DOHH2 (cell line): ENCODE results near the gene SART3.
A peak's percentile ranks its signal among the peaks of the same experiment; 100 is the strongest.

Source experiments
- H3F3A ChIP-seq: fragments of 200-600 bp; sonication (generic), shearing (Covaris generic); 2 replicates; pipeline ENCODE4 v1.6.0; 2016; ENCODE audit warnings: antibody characterized with exemption, mild to moderate bottlenecking; ENCODE audit not compliant: control insufficient read depth, insufficient read depth
- H3K27ac ChIP-seq: fragments of 200-600 bp; sonication (generic); 2 replicates; pipeline ENCODE4 v1.5.1; 2014; ENCODE audit warnings: low read depth, mild to moderate bottlenecking, low read length, moderate library complexity
- H3K27me3 ChIP-seq: fragments of 200-600 bp; sonication (generic); 2 replicates; pipeline ENCODE4 v1.6.1; 2014; ENCODE audit warnings: mild to moderate bottlenecking, low read length, mixed read lengths; ENCODE audit not compliant: control insufficient read depth
- H3K36me3 ChIP-seq: fragments of 200-600 bp; sonication (generic); 2 replicates; pipeline ENCODE4 v1.6.1; 2014; ENCODE audit warnings: mild to moderate bottlenecking, low read length, moderate library complexity, mixed read lengths; ENCODE audit not compliant: control insufficient read depth
- H3K4me1 ChIP-seq: fragments of 200-600 bp; sonication (generic); 2 replicates; pipeline ENCODE4 v1.6.1; 2014; ENCODE audit warnings: mild to moderate bottlenecking, low read length, mixed read lengths; ENCODE audit not compliant: control insufficient read depth
- H3K4me2 ChIP-seq: fragments of 200-600 bp; sonication (generic); 2 replicates; pipeline ENCODE4 v1.6.0; 2014; ENCODE audit warnings: mild to moderate bottlenecking, low read length, moderate library complexity
- H3K4me3 ChIP-seq: fragments of 200-600 bp; sonication (generic); 2 replicates; pipeline ENCODE4 v1.5.1; 2014; ENCODE audit warnings: mild to moderate bottlenecking, low read length, mixed read lengths
- H3K79me2 ChIP-seq: fragments of 200-600 bp; sonication (generic); 2 replicates; pipeline ENCODE4 v1.6.1; 2014; ENCODE audit warnings: mild to moderate bottlenecking, low read length, mixed read lengths; ENCODE audit not compliant: control insufficient read depth
- H3K9me2 ChIP-seq: fragments of 200-600 bp; sonication (generic); replicated peaks from 2 replicates; pipeline ENCODE4 v1.6.1; 2014; ENCODE audit warnings: mild to moderate bottlenecking, low read length, mixed read lengths; ENCODE audit not compliant: control insufficient read depth
- H3K9me3 ChIP-seq: fragments of 200-600 bp; sonication (generic); 2 replicates; pipeline ENCODE4 v1.6.1; 2014; ENCODE audit warnings: antibody characterized with exemption, low read length, mixed read lengths; ENCODE audit not compliant: control insufficient read depth, insufficient read depth
- H4K20me1 ChIP-seq: fragments of 200-600 bp; sonication (generic); 2 replicates; pipeline ENCODE4 v1.6.0; 2014; ENCODE audit warnings: low read depth, mild to moderate bottlenecking, antibody characterized with exemption, low read length, moderate library complexity; ENCODE audit not compliant: control insufficient read depth, insufficient read depth
- CTCF ChIP-seq: fragments of 200-600 bp; sonication (generic); IDR thresholded peaks from one replicate; pipeline ENCODE4 v1.5.1; 2014; ENCODE audit warnings: antibody characterized with exemption, mild to moderate bottlenecking, low read depth, low read length; ENCODE audit not compliant: poor library complexity, severe bottlenecking
- EZH2phosphoT487 ChIP-seq: fragments of 200-600 bp; sonication (generic); IDR thresholded peaks from 2 replicates; pipeline ENCODE4 v1.6.1; 2017; ENCODE audit warnings: borderline replicate concordance, mild to moderate bottlenecking, antibody characterized with exemption, low read length, moderate library complexity, mixed read lengths

SART3 gene

DNA sequence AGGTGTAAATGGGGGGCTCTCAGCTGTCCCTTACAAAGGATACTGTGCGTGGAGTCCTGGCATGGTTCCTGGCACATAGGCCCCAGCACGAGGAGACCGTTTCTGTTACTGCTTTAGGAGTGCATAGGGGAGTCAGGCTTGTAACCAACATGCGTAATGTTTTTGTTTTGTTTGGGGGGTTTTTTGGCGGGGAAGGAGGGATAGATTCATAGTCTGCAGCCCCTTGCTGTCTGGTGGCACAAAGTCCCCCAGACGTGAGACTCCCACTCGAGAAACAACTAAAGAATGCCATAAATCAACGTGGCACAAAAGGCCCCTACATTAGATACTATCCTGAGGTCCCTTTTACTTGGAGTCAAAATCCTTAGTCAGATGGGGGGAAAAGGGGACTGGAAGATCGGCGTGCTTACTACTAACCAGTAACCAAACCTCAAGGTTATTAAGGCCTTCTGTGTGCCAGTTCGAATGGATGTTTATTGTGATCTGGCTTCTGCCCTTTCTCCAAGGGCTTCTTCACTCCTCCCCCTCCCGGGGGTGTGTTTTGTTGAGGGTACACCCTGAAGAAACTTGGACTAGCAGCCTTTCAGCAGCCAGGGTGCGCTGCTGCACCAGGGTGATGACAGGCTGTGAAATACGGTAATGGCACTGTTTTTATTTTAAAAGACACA lies 2.3 kb upstream of the SART3 start:
- Histone ChIP-seq H4K20me1 (peaks cover 2% of the 10 kb centered on the region; the same call in 1 of the 2 replicates), H3K4me1 (peaks cover 66% of the 10 kb centered on the region), H3K79me2 (peaks cover 57% of the 10 kb centered on the region), H3K4me2 (peak overlapping the region; percentile 96), H3K27me3 (no peaks in the 10 kb centered on the region), H3K9me3 (no peaks in the 10 kb centered on the region), H3K36me3 (peaks cover 76% of the 10 kb centered on the region), H3K9me2 (no peaks in the 10 kb centered on the region), H3F3A (peaks cover 11% of the 10 kb centered on the region), H3K4me3 (peak overlapping the region; percentile 93), H3K27ac (peak overlapping the region; percentile 46)
- no peak for TF ChIP-seq EZH2phosphoT487
- peak; percentile 89 for TF ChIP-seq CTCF

DNA sequence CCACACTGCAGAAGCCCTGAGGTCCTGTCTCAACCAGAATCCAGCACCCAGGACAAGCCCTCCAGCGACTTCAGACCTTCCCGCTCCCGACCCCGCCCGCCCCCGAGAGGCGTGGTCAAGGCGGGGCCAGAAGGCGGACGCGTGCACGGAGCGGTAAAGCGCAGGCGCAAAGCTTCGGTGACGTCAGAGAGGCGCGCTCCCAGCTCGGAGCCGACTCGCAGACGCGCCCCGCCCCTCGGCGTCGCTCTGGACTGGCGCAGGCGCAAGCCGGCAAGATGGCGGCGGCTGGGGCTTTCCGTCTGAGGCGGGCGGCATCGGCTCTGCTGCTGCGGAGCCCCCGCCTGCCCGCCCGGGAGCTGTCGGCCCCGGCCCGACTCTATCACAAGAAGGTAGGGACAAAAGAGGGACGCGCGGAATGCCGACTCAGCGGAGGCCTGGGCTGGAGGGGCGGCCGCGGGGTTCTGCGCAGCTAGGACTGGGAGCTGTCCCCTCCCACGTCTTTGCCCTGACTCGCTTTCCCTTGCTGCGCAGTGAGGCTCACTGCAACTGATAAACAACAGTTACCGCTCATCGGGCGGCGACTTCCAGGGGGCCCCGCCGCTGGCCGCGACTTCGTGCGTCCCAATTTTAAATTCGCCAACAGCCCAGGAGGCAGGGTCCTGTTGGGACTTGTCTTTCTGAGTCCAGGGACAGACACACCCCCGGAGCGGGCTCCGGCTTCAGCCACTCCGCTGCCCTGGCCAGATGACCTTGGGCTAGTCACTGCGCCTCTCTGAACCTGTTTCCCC lies 1.6 kb upstream of the SART3 start, which contains the start of gene ISCU:
Gene ISCU, plus strand, starts transcription at position 249 of the 788 bp plus-strand sequence. Its CDS starts 27 bp downstream, at position 276.
- Histone ChIP-seq H3K4me2 (peak within 1 kb of the TSS; percentile 98), H3K79me2 (peaks cover 64% of the 10 kb centered on the region)

DNA sequence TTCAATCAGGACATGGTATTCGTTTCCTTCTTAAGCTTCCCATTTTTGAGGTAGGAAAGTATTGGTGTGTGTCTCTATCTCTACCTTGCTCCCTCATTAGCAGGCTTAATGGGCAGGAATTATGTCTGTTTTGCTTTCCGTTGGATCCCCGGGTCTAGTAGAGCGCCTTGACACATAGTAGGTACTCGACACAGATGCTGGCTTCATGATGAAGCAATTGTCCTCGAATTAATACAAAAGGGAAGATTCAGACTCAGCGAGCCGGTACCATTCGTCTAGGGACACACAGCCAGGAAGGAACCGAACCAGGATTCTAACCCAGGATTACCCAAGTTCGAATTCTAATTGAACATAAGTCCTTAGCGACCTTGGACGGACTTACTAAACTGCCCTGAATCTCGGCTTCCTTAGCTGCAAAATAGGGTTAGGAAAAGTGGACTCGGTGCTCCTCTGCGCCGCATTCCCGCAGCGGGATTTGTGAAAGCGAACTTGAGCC lies 927 bp upstream of the SART3 start:
- peaks cover 70% of the 10 kb centered on the region for H3K79me2 ChIP-seq
- no peak for TF ChIP-seq EZH2phosphoT487
- TF ChIP-seq CTCF, result no peak
- peaks cover 7% of the 10 kb centered on the region; the same call in 1 of the 2 replicates for H4K20me1 ChIP-seq
- peaks cover 74% of the 10 kb centered on the region for H3K36me3 ChIP-seq
- H3K9me2 ChIP-seq, result no peaks in the 10 kb centered on the region
- peak overlapping the region; percentile 87 for H3K27ac ChIP-seq
- H3K9me3 ChIP-seq, result no peaks in the 10 kb centered on the region
- peaks cover 8% of the 10 kb centered on the region; the same call in 1 of the 2 replicates for H3F3A ChIP-seq
- peak overlapping the region; percentile 93 for H3K4me3 ChIP-seq
- H3K4me1 ChIP-seq, result peaks cover 63% of the 10 kb centered on the region
- H3K4me2 ChIP-seq, result peak overlapping the region; percentile 98
- H3K27me3 ChIP-seq, result no peaks in the 10 kb centered on the region

More for the DNA sequence above, 1.6 kb upstream of the SART3 start, which contains the start of gene ISCU:
- Histone ChIP-seq H3K9me3 (no peaks in the 10 kb centered on the region), H3K27me3 (no peaks in the 10 kb centered on the region), H3K4me1 (peaks cover 65% of the 10 kb centered on the region), H3K4me3 (peak within 1 kb of the TSS; percentile 93), H3K9me2 (no peaks in the 10 kb centered on the region), H3K36me3 (peaks cover 76% of the 10 kb centered on the region), H4K20me1 (peaks cover 7% of the 10 kb centered on the region; the same call in 1 of the 2 replicates), H3F3A (peaks cover 8% of the 10 kb centered on the region; the same call in 1 of the 2 replicates), H3K27ac (peak within 1 kb of the TSS; percentile 87)
- no peak for TF ChIP-seq CTCF
- TF ChIP-seq EZH2phosphoT487, result no peak
